ENCODE measurements around the gene TRIM66.

Gene TRIM66

DNA sequence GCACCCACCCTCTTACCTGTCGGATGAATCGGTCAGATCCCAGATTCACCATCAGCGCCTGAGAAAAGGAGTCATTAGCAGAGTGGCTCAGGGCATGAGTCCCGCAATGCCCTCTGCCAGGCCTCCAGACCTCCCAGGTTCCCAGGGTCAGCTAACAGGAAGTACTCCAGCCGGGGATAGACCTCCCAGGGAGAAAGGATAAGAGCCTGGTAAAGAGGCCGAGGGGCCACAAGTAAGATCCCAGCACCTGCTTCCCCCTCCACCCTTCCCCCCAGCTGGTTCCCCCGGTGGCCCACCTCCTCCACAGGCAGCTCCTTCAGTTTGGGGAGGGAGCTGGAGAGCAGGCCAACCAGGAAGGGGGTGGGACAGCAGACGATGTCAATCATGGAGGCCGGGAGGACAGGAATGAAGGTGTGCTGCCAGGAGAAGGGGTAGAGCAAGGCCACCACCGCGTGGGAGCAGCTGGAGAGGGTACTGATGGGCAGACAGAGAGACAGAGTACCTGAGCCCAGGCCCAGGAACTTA lies 16.5 kb upstream of the TRIM66 start:
- no peak overlapping the region for H3K27ac ChIP-seq
- TF ChIP-seq, protein P1, sequence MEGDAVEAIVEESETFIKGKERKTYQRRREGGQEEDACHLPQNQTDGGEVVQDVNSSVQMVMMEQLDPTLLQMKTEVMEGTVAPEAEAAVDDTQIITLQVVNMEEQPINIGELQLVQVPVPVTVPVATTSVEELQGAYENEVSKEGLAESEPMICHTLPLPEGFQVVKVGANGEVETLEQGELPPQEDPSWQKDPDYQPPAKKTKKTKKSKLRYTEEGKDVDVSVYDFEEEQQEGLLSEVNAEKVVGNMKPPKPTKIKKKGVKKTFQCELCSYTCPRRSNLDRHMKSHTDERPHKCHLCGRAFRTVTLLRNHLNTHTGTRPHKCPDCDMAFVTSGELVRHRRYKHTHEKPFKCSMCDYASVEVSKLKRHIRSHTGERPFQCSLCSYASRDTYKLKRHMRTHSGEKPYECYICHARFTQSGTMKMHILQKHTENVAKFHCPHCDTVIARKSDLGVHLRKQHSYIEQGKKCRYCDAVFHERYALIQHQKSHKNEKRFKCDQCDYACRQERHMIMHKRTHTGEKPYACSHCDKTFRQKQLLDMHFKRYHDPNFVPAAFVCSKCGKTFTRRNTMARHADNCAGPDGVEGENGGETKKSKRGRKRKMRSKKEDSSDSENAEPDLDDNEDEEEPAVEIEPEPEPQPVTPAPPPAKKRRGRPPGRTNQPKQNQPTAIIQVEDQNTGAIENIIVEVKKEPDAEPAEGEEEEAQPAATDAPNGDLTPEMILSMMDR (IDR thresholded peaks at IDR 0.05) = no peak
- no peak for TF ChIP-seq ZFX (IDR thresholded peaks at IDR 0.05; ENCODE audit: borderline replicate concordance)

DNA sequence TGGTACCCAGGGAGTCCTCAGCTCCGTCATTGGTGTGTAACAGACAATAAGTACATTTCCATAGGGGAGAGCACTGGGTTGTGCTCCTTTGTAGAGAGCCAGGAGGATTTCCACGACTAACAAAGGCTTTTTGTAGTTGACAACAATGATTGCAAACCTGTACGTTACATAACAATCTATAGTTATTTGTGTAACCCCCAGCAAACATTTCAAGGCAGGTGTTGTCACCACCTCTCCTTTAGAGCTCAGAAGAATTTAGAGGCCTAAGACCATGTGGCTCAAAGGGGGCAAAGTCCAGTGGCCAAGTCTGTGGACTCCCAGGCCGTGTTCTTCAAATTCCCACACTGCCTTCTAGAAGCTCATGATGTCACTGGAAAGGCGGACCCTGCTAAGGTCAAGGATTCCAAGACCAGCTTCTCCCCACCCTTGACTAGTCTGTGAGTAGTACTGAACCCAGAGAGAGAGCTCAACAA lies 15.9 kb upstream of the TRIM66 start:
- no peak overlapping the region for H3K27ac ChIP-seq

DNA sequence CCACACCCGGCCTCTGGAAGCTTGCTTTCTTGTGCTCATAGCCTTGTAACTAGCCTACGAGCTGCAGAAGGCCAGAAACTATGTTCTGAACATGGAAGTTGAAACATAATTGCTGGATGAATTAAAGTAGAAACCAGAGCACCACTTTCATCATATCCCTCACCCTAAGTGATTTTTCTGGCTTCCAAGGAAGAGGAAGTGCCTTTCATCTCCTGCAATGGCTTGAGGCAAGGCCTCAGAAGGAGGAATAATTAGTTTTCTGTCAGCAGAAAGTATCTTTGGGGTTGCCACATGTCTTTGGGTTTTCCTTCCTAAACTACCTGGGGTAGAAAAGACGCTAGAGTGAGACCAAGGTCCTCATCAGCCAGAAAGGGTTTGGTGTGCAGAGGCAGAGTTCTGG lies 14.6 kb upstream of the TRIM66 start:
- no peak for TF ChIP-seq ZFX (IDR thresholded peaks at IDR 0.05; ENCODE audit: borderline replicate concordance)
- TF ChIP-seq, protein P1 (IDR thresholded peaks at IDR 0.05) = no peak
- H3K27ac ChIP-seq = no peak overlapping the region

More for the DNA sequence above, 15.9 kb upstream of the TRIM66 start:
- TF ChIP-seq ZFX (IDR thresholded peaks at IDR 0.05; ENCODE audit: borderline replicate concordance) = no peak
- TF ChIP-seq, protein P1 (IDR thresholded peaks at IDR 0.05) = no peak

DNA sequence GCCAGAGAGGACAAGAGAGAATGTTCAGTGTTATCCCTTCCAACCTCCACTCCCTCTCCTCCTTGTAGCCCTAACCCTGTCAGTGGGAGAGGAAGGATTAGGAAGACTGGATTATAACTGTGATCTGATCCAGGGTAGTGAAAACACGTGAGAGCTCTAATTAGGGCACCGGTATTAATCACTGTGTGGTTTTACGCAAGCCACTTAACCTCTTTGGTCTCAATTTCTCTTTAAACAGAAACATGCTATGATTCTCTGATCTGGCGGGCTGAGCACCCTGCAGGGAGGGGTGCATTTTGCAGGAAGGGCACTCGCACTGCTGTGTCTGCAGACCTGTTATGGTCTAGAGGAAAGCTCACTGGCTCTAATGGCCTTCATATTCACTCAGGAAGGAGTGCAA lies 11.7 kb upstream of the TRIM66 start:
- H3K27ac ChIP-seq = no peak overlapping the region
- TF ChIP-seq ZFX (IDR thresholded peaks at IDR 0.05; ENCODE audit: borderline replicate concordance) = no peak
- TF ChIP-seq, protein P1 (IDR thresholded peaks at IDR 0.05) = no peak

DNA sequence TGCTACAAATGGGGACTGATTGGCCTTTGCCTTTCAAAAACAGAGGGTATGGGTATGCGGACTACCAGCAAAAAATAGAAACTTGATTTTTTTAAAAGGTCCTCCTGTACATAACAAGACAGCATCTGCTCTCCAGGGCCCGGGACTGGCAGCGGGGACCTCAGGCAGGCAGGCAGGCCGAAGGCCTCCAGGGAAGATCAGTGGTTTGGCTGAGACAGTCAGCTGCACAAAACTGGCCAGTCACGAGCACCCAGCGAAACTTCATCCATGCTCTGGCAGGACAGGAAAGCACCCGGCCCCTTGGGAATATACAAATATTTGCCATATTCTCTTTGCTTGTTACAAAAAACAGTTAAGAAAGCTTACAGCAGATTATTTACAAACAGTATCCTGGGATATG lies 11.1 kb upstream of the TRIM66 start:
- H3K27ac ChIP-seq = no peak overlapping the region
- TF ChIP-seq, protein P1 (IDR thresholded peaks at IDR 0.05) = no peak
- no peak for TF ChIP-seq ZFX (IDR thresholded peaks at IDR 0.05; ENCODE audit: borderline replicate concordance)

DNA sequence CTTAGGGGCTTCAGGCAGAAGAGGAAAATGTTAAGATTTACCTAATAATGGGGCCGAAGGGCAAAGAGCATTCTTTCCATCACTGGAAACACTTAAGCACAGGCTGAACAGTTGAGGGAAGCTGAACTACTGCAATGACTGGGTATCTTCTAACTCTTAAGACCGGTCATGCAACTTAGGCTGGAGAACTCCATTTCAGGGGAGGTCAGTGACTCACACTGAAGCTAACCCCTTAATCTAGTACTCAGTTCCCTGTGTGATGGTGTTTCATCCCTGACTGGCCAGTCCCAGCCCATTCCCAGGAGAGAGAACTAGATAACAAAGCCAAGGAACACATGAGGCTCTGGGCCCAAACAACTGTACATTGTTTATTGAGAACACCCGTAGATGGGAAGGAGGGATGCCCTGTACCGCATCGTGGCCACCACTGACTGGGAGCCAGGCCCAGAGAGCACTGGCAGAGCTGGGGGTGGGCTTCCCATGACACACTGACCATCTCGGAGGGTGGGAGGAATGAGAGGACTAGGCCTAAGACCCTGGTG lies 10.6 kb upstream of the TRIM66 start:
- no peak for TF ChIP-seq ZFX (IDR thresholded peaks at IDR 0.05; ENCODE audit: borderline replicate concordance)
- TF ChIP-seq, protein P1 (IDR thresholded peaks at IDR 0.05) = no peak

DNA sequence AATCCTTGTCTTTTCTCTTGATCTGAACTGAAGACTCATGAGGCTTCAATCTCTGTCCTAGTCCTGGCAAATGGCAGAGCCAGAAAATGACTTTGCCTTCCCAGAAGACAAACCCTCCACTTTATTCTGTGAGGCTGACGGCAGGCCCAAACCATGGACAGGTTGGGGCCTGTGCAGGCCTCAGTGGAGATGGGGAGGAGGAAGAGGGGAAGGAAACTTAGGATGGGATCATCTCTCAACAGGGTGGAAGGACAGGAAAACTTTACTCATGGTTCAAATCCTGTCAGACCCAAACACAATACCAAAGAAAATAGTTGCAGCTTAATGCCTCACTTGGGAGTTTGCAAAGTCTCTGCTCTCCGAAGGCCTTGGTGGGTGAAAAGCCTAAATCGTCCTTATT lies 10.0 kb upstream of the TRIM66 start:
- TF ChIP-seq, protein P1 (IDR thresholded peaks at IDR 0.05) = no peak
- no peak for TF ChIP-seq ZFX (IDR thresholded peaks at IDR 0.05; ENCODE audit: borderline replicate concordance)

More for the DNA sequence above, 10.6 kb upstream of the TRIM66 start:
- H3K27ac ChIP-seq = no peak overlapping the region

More for the DNA sequence above, 10.0 kb upstream of the TRIM66 start:
- H3K27ac ChIP-seq = no peak overlapping the region

Measured in 22Rv1 (cell line).